Gastrocnemius medialis (tissue), 4 donors: ENCODE measurements around the gene IRX3.

Experiments
- POLR2A ChIP-seq, 2 donors: fragments of 450-650 bp; IDR thresholded peaks; one replicate each; pipeline ENCODE4 v1.6.1; 2017; ENCODE audit warnings: antibody characterized with exemption in 2 of 2, mild to moderate bottlenecking in 2 of 2, moderate library complexity in 2 of 2
- TF ChIP-seq, protein P1 (sequence below), 5 experiments: fragments of 450-650 bp in 3 of 5; fragments of 200-600 bp in 2 of 5; sonication (generic) in 2 of 5; IDR thresholded peaks in 4 of 5; conservative IDR thresholded peaks in 1 of 5; 1 replicate in 4 of 5; 2 replicates in 1 of 5; pipeline ENCODE4 v1.5.1; 2016 to 2019; ENCODE audit warnings: antibody characterized with exemption in 5 of 5, mild to moderate bottlenecking in 3 of 5, moderate library complexity in 3 of 5

DNA sequence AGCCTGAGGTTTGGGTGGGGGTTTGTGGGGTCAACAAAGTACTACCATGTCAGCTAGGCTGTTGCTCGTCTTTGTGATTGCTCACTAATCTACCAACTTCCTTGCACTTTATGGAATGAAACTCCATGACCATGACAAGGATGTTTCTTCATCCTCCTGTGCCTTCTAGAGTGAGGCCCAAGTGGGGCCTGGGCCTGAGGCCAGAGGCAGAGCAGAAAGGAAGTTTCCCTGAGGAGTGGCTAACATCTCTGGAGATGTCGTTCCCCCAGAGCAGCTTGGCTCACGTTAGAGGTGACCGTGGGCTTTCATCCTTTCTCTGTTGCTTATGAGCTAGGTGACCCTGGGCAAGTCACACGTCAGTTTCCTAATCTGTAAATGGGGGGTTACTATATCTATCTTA lies 41.0 kb upstream of the IRX3 start:
- TF ChIP-seq, protein P1, sequence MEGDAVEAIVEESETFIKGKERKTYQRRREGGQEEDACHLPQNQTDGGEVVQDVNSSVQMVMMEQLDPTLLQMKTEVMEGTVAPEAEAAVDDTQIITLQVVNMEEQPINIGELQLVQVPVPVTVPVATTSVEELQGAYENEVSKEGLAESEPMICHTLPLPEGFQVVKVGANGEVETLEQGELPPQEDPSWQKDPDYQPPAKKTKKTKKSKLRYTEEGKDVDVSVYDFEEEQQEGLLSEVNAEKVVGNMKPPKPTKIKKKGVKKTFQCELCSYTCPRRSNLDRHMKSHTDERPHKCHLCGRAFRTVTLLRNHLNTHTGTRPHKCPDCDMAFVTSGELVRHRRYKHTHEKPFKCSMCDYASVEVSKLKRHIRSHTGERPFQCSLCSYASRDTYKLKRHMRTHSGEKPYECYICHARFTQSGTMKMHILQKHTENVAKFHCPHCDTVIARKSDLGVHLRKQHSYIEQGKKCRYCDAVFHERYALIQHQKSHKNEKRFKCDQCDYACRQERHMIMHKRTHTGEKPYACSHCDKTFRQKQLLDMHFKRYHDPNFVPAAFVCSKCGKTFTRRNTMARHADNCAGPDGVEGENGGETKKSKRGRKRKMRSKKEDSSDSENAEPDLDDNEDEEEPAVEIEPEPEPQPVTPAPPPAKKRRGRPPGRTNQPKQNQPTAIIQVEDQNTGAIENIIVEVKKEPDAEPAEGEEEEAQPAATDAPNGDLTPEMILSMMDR (IDR thresholded peaks at IDR 0.05 in 4 of 5, conservative IDR thresholded peaks at IDR 0.05 in 1 of 5), result no peak
- no peak for TF ChIP-seq POLR2A (IDR thresholded peaks at IDR 0.05)
